GM13977 (cell line): ENCODE measurements around the gene SSPN.

Source experiments
- DNase-seq: peaks from one replicate; pipeline ENCODE4 v3.0.0; 2012; ENCODE audit warnings: low spot score
- in situ Hi-C: fragments of 300-500 bp; cut with MboI; formaldehyde crosslinking; loops from one replicate; pipeline ENCODE4 v1.12.0; 2022; ENCODE audit warnings: low sequenced_read_pairs, low pct_unique_long_range_greater_than_20kb, mixed read lengths, inconsistent platforms; ENCODE audit not compliant: unreplicated experiment
- TF ChIP-seq, protein P1 (sequence below): IDR thresholded peaks from 2 replicates; pipeline ENCODE4 v1.5.1; 2012; ENCODE audit warnings: mild to moderate bottlenecking, control low read depth; ENCODE audit not compliant: insufficient read depth; ENCODE audit errors: extremely low read depth, missing control alignments

Gene SSPN

DNA sequence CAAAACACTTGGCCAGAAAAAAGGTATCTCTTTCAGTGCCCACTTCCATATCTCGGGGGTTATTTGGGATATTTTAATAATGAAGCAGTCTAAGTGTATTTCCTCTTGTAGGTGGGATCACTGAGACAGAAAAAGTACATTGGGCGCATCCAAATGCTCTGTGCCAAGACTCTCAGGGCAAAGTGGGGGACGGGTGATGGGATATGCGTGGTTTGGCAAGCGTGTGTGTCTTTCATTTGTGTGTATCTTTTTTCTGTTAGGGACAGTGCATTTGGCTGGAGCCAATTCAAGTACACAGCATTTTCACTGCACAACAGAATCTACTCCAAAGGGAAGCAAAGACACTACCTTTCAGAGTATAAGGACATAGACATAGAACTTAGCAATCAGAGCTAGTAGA, 29.3 kb downstream of the SSPN start:
- DNase-seq: no peak
- TF ChIP-seq, protein P1, sequence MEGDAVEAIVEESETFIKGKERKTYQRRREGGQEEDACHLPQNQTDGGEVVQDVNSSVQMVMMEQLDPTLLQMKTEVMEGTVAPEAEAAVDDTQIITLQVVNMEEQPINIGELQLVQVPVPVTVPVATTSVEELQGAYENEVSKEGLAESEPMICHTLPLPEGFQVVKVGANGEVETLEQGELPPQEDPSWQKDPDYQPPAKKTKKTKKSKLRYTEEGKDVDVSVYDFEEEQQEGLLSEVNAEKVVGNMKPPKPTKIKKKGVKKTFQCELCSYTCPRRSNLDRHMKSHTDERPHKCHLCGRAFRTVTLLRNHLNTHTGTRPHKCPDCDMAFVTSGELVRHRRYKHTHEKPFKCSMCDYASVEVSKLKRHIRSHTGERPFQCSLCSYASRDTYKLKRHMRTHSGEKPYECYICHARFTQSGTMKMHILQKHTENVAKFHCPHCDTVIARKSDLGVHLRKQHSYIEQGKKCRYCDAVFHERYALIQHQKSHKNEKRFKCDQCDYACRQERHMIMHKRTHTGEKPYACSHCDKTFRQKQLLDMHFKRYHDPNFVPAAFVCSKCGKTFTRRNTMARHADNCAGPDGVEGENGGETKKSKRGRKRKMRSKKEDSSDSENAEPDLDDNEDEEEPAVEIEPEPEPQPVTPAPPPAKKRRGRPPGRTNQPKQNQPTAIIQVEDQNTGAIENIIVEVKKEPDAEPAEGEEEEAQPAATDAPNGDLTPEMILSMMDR: no peak
- in situ Hi-C loops: no loop called here

DNA sequence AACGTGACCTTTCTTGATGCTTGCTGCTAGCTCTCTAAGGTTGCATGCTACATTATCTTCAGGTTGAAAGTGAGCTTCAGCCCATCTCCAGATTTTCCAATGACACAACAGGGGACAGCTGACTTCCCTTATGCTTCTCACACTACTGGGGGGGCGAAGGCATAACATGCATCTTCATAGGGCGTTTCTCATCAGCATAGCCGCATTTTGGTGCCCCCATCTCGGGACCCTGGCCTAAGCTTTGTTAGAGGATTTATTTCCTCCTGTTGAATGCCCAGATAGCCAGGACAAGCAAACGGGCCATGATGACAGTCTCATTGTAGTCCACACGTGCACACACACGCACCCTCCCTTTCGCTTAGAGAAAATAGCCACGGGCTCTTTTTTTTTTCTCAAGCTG, 30.7 kb downstream of the SSPN start:
- DNase-seq: no peak

DNA sequence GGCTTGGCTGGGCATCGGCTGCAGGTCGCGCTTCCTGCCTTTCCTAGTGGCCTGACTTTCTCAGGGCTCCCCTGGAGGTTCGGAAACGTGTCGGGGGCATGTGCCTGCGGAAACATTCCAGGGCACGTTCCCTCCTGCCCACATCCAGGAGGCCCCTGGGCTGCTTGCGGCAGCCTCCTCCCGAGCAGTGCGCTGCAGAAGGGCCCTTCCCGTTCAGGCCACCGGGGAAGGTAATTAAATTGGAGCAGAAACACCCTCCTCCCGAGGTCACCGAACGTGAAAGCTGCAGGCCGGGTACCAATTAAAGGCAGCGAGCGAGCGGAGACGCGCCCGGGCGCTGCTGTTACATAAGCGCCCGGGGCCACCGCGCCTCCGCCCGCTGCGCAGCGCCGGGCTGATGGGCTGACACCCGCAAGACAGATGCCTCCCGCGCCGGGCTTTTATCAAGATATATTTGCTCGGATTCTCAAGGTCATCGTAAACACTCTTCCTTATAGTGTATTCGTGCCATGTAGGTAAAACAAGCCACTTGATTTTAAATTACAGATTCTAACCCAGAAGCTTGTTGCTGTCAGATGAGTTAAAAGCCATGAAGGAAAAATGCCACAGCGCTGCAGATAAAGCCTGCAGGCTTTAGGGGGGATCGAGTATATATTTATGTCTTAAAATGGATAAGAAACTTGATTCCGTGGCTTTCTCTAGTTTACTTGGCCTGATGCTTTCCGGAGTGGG, 31.4 kb downstream of the SSPN start:
- TF ChIP-seq, protein P1: no peak
- no peak for DNase-seq
- in situ Hi-C loops: no loop called here

More for the DNA sequence above, 30.7 kb downstream of the SSPN start:
- TF ChIP-seq, protein P1: no peak
- in situ Hi-C loops: no loop called here

DNA sequence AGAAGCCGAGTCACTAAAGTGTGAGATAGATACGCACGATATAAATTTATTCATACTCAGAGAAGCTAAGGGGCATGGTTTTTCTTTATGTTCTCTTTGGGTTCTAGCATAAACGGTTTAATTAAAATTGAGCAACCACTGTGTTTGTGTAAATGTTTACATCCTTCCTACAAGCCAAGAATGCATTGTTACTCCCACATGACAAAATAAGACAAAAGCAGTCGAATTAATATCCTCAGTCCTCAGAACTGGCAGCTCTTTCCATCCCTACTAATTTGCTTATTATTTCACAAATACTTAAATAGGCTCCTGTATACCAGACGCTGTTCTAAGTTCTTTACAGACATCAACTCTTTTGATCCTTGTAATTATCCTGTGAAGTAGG, 32.0 kb downstream of the SSPN start:
- in situ Hi-C loops: no loop called here
- no peak for DNase-seq
- TF ChIP-seq, protein P1: no peak

DNA sequence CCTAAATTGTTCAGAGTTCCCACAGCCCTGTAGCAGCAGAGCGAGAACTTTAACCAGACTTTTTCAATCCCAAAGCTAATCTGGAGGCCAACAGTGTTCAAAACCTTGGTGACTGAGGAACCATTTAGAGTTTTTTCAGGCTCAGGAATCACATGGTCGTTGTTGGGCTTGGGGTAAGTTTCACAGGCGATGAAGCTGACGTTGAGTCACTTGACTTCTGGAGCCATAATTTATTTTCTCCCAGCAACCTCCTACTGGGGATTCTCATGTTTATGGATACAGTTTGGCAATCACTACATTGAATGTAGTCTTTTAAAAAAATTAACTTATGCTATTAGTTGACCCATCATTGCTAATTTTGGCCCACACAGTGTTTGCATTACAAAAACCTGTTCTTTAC, 34.5 kb downstream of the SSPN start:
- no peak for DNase-seq
- in situ Hi-C loops: no loop called here
- TF ChIP-seq, protein P1: no peak

DNA sequence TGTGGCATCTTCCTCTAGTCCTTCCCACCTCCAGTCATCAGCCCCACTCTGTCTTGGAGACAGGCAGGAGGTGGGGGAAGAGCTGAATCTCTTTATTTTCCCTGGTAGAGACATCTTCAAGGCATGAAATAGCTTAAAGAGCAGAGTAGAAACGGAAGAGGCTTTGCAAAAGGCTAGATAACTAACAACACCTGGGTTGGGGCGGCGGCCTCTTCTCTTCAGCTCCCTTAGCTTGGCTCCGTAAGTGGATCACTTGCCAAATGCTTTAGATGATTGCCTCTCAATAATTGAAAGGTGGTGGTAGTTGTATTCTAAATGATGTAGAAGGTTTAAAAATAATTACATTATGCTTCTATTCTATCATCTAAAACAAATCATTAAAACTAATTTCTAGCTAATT, 36.1 kb downstream of the SSPN start:
- in situ Hi-C loops: no loop called here
- no peak for DNase-seq
- TF ChIP-seq, protein P1: no peak

DNA sequence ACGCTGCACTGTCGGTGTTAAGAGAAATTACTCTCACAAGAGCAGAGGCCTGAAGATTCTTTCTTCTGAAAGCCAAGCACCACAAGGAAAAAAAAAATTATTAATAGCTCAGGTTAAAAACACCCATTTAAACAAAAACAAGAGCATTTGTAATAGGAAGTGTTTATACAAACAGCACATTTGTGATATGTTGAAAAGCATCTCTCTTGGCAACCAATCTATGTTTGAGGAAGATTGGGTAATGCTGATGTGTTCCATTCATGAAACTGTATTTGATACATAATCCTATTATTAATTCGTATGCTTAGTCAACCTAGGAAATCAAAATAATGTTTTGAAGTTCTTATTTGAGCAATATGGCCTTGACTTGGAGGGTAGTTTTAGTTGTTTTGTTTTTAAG, 36.5 kb downstream of the SSPN start:
- TF ChIP-seq, protein P1: no peak
- in situ Hi-C loops: no loop called here

More for the DNA sequence above, 36.5 kb downstream of the SSPN start:
- no peak for DNase-seq
